Stimulated activated CD4-positive, alpha-beta T cell treated with anti-CD3 and anti-CD28 coated beads, Interleukin-1b, Interleukin-23, amount 100 ng/mL, for 4 hours (primary cell): ENCODE results near the gene ZG16.
"Not testable (repeated sequence)": the region's sequence is repeated elsewhere in the genome, so short reads cannot be mapped to it uniquely, and the experiment has no call there.

Source experiments
- DNase-seq, 2 donors: peaks; one replicate each; pipeline ENCODE4 v3.0.0-alpha.2; 2020; ENCODE audit warnings: low read depth in 2 of 2

The ZG16 gene

GRCh38 chr16:29748760-29749149, 29.3 kb upstream of the ZG16 start:
- not testable (repeated sequence) for DNase-seq

DNA sequence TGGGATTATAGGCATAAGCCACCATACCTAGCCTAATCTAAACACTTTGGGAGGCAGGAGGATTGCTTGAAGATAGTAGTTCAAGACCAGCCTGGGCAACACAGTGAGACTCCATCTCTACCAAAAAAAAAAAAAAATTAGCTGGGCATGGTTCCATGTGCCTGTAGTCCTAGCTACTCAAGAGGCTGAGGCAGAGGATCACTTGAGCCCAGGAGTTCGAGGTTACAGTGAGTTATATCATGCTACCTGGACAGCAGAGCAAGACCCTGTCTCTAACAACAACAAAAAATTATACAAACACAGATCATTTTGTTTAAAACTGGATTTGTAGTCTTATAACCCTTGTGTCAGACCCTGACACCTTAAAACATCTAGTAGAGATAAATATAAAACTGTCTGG, 24.5 kb upstream of the ZG16 start:
- DNase-seq: no peak

DNA sequence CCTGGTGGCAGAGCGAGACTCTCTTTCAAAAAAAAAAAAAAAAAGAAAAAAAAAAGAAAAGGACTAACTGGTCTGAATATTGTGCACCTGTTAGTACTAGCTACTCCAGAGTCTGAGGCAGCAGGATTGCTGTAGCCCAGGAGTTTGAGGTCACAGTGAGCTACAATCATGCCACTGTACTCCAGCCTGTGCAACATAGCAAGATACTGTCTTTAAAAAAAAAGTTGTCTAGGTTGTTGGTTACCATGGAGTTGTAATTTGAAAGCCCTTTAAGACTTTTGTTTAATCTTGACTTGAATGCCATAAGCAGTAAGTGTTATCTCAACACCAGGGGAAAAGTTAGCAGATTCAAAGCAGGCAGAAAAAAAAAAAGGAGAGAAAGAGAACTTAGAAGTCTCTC, 21.4 kb upstream of the ZG16 start:
- DNase-seq: no peak

GRCh38 chr16:29757086-29757485, 21.0 kb upstream of the ZG16 start:
- not testable (repeated sequence) for DNase-seq

DNA sequence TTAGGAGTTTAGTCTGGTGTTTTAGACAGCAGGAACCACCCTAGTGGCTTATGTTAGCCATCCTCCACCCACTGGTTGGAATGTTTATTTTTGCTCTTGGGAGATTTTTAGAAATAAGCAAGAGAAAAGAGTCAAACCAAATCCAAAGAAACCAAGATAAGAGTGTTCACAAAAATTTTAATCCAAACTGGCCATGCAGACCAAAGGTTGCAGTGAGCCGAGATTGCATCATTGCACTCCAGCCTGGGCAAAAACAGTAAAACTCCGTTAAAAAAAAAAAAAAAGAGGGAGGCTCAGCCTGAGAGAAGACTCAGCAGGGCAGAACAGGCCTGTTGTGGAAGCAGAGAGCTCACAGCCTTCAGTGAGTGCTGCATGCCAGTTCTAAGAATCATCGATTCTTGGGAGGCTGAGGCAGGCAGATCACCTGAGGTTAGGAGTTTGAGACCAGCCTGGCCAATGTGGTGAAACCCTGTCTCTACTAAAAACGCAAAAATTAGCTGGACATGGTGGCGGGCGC, 20.0 kb upstream of the ZG16 start:
- no peak for DNase-seq

DNA sequence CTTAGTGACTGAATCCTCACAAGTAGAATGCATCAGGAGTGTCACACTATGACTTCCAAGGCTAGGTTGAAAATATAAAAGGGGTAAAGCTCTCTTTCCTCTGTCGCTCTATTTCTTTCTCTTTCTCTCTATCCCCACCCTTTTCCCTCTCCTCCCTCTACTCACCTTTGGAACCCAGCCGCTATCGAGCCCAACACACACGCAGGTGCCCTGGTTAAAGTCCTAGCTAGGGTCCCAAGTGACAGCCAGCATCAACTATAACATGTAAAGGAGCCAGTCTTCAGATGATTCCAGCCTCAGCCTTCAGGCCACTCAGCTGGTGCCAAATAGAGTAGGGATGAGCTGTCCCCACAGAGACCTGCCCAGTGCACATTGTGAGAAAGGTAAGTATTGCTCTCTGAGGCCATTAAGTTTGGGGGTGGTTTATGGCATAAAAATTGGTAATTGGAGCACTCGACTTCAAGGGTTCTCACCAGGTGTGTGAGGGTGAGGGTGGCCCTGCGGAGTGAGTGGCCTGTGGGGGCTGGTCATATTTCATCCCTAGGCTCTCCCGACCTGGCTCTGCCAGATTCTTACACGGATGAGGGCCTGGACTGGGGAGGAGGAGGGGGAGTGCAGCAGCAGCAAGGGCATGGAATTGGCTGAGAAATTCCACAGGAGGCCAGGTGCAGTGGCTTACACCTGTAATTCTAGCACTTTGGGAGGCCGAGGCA, 17.3 kb upstream of the ZG16 start:
- no peak for DNase-seq

GRCh38 chr16:29761280-29761651, 16.8 kb upstream of the ZG16 start:
- not testable (repeated sequence) for DNase-seq

- DNase-seq: no peak
These were observed 16.2 kb upstream of the ZG16 start for GRCh38 chr16:29761882-29762281.

GRCh38 chr16:29763326-29763725, 14.7 kb upstream of the ZG16 start:
- DNase-seq: no peak

DNA sequence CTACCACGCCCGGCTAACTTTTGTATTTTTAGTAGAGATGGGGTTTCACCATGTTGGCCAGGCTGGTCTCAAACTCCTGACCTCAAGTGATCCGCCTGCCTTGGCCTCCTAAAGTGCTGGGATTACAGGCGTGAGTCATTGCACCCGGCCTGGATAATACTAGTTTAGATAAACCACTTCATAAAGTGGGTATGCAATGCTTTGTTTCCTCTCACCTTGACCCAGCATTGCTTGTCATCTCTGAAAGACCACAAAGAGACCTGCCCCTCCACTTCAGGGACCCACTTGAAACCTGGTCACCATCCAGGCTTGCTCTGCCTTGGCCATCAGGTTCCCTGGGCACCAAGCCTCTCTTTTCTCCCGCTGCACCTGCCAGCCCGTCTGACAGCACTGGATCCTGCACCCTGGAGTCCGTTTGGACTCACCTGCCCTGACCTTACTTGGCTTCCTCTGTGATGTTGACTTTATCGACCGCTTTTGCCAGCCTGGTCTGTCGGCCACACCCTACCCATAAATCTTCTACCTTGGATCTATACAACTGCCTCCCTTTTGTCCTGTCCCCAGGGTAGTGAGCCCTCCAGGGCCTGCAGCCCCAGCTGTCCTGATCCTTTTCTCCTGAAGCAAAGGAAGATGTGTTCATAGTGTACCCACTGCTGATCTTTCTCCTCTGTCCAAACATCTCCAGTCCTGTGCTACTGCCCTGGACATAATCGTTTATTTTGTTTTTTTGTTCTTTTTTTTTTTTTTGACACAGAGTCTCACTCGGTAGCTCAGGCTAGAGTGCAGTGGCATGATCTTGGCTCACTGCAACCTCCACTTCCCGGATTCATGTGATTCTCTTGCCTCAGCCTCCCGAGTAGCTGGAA, 12.7 kb upstream of the ZG16 start:
- no peak for DNase-seq

GRCh38 chr16:29766571-29766970, 11.5 kb upstream of the ZG16 start:
- no peak for DNase-seq

DNA sequence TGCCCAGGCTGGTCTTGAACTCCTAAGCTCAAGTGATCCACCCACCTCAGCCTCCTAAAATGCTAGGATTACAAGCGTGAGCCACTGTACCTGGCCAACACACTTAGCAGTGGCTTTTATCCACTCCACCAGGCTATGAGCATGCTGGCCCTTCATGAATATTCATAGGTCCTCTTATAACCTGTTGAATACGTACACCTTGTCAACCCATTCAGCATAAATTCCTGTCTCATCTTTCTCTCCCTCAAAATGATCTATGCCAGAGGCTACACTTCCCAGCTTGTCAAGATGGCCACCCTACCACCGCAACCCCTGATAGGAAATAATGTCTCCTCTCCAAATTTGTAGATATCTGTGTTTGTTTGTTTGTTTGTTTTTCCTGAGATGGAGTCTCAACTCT, 11.0 kb upstream of the ZG16 start:
- no peak for DNase-seq

GRCh38 chr16:29769507-29769906, 8.5 kb upstream of the ZG16 start:
- no peak for DNase-seq

DNA sequence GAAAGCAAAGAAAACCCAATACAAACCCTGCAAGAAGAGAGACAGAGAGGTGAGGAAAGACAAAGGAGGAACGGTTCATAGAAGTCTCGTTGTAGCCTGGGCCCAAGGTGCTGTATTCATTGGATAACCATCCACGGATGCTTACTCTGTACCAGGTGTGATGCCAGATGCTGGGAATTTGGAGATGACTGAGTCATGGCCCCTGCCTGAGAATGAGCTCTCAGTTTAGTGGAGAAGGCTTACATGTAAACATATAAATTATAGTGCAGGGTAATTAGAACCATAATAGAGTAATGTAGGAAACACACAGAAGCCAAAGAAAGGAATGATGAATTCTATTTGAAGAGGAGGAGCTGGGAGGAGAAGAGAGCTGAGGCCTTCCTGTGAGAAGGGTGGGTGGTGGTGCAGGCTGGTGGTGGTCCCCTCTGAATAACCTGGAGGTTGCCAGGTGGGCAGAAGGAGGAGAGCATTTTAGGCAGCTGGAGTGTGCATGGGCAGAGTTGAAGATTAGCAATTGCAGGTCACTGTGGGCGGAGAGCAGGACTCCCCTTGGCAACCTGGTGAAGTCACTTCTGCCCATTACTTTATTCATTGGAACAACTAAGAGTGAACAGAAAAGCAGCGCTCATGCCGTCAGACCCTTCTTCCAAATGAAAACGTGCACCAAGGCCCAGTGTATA, 7.7 kb upstream of the ZG16 start:
- no peak for DNase-seq

DNA sequence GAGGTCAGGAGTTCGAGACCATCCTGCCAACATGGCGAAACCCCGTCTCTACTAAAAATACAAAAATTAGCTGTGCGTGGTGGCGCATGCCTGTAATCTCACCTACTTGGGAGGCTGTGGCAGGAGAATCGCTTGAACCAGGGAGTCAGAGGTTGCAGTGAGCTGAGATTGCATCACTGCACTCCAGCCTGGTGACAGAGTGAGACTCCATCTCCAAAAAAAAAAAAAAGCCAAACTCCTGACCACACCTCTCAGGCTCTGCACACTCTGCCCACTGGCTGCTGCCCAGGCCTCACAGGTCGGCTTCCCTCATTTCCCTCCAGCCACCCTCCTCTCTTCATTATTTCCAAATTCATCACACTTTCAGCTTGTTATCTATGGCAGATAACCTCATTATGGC, 5.7 kb upstream of the ZG16 start:
- DNase-seq: not testable (repeated sequence)

DNA sequence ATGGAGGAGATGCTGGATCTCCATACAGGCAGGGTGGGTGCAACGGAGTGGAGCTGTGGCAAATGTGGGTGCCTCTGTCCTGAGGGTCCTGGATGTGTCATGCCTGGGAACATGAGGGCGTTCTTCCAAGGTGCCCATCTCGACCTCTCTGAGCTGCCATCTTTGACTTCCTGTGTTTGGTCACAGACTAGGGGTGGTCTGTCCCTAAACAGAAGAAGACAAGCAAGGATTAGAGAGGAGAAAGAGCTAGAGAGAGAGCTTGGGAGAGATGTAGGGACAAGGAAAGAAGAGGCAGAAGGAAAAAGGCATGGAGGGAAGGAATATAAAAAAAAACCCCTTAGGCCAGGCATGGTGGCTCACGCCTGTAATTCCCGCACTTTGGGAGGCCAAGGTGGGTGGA, 3.3 kb upstream of the ZG16 start:
- no peak for DNase-seq

GRCh38 chr16:29775742-29776408, 2.2 kb upstream of the ZG16 start:
- DNase-seq: no peak

GRCh38 chr16:29779474-29779873, 1.4 kb downstream of the ZG16 start:
- no peak for DNase-seq

DNA sequence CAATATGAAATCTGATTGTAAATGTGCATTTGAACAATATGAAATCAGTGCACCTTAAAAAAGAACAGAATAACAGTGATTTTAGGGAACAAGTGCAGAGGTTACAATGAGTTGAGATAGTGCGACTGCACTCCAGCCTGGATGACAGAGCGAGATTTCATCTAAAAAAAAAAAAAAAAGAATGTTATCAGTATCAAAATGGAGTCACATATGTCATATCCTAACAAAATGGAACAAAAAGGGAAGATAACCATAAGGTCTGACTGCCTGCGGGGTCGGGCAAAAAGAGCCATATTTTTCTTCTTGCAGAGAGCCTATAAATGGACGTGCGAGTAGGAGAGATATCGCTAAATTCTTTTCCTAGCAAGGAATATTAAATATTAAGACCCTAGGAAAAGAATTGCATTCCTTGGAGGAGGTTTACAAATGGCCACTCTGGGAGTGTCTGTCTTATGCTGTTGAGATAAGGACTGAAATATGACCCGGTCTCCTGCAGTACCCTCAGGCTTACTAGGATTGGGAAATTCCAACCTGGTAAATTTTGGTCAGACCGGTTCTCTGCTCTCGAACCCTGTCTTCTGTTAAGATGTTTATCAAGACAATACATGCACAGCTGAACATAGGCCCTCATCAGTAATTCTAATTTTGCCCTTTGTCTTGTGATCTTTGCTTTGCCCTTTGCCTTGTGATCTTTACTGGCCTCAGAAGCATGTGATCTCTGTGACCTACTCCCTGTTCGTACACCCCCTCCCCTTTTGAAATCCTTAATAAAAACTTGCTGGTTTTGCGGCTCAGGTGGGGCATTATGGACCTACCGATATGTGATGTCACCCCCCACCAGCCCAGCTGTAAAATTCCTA, 5.3 kb downstream of the ZG16 start:
- DNase-seq: not testable (repeated sequence)

DNA sequence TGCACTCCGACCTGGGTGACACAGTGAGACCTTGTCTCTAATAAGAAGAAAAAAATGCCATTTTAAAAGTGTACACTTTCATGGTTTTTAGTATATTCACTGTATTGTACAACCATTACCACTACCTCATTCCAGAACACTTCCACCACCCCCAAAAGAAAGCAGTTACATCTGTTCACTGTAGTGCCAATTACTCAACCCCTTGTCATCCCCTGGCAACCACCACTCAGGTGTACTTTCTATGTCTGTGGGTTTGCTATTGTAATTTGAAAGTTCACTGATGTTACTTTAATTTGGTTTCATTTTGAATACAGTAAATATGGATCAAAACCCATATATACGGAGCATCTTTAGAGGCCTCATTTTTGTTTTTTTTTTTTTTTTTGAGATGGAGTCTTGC, 6.1 kb downstream of the ZG16 start:
- no peak for DNase-seq

DNA sequence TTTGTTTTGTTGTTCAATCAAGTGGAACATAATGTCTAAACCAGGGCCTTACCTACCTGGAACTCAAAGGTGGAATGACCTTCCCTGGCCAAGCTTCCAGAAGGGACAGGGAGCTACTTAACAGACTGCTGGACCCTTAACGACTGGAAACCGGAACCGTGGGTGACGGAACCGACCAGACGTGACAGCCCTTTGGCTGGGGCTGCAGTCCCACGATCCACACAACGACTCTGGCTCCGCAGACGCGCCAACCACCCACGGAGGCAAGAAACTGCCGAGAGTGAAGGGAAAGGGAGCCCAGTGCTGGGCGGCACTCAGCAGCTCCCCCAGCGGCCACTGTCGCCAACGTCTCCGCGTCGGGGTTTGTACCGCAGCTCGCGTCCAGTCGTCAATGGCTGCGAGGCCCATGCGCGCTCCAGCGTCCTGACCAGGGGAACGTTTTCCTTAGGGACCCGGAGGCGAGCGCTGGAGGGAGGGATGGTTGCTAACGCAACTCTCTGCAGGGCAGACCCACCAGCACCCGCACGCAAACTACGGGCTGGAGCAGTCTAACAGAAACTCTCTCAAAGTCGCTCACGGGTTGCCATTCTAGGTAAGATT, 6.9 kb downstream of the ZG16 start:
- peak; percentile 63 to 72 for DNase-seq
